A673 (cell line): Measurements from ENCODE around the gene CHST15.

Experiments used
- EZH2 ChIP-seq: fragments of 200-600 bp; sonication (generic); IDR thresholded peaks from 2 replicates; pipeline ENCODE4 v1.6.1; 2017; ENCODE audit warnings: borderline replicate concordance, low read depth, mild to moderate bottlenecking, mixed read lengths, antibody characterized with exemption, low read length; ENCODE audit not compliant: poor library complexity, severe bottlenecking
- TF ChIP-seq, protein P1 (sequence below): fragments of 300-800, 200-600 bp; sonication (generic); conservative IDR thresholded peaks from 2 replicates; pipeline ENCODE4 v1.5.1; 2017; ENCODE audit warnings: low read depth, mild to moderate bottlenecking, antibody characterized with exemption, low read length, moderate library complexity, mixed read lengths

GRCh38 chr10:124026589-124026939 is 66.8 kb downstream of the CHST15 start:
- TF ChIP-seq EZH2: no peak
- TF ChIP-seq, protein P1, sequence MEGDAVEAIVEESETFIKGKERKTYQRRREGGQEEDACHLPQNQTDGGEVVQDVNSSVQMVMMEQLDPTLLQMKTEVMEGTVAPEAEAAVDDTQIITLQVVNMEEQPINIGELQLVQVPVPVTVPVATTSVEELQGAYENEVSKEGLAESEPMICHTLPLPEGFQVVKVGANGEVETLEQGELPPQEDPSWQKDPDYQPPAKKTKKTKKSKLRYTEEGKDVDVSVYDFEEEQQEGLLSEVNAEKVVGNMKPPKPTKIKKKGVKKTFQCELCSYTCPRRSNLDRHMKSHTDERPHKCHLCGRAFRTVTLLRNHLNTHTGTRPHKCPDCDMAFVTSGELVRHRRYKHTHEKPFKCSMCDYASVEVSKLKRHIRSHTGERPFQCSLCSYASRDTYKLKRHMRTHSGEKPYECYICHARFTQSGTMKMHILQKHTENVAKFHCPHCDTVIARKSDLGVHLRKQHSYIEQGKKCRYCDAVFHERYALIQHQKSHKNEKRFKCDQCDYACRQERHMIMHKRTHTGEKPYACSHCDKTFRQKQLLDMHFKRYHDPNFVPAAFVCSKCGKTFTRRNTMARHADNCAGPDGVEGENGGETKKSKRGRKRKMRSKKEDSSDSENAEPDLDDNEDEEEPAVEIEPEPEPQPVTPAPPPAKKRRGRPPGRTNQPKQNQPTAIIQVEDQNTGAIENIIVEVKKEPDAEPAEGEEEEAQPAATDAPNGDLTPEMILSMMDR: no peak
